HepG2 (cell line): ENCODE results near the gene POU2F1. TPM values are rescaled to one million over a fixed set of nuclear protein-coding genes. Genes with fewer than 3 reads are reported as not detected.

Experiments used
- ATAC-seq: fragments of 200-7000 bp; cut with Tn5 transposase; 3 replicates; pipeline ENCODE4 v1.9.1; 2020; ENCODE audit warnings: mild to moderate bottlenecking, moderate library complexity
- BruUV-seq: library from RNA; stranded (reverse); fragments of 400-500 nt; replicated peaks from 2 replicates; lab custom pipeline; 2021; lab: Mats Ljungman, UMichigan
- CTCF ChIA-PET: fragments of 300-600 bp; formaldehyde crosslinking; extraction: SDS; loops from one replicate; lab custom pipeline; 2021; ENCODE audit warnings: low total read pairs, inconsistent platforms, low intra/inter-chr PET ratio; lab: Yijun Ruan, JAX
- POLR2A ChIA-PET: fragments of 350-600 bp; sonication (Branson Sonifier 250); formaldehyde crosslinking; loops from one replicate; lab custom pipeline; 2020; ENCODE audit warnings: antibody characterized with exemption, inconsistent platforms; lab: Yijun Ruan, JAX
- DNase-seq: peaks from one replicate; pipeline ENCODE4 v3.0.0-alpha.2; 2015; ENCODE audit warnings: low spot score
- FAIRE-seq: peaks from 3 replicates; lab custom pipeline; 2011; peaks lifted over from hg19 to GRCh38; lab: Jason Lieb, UNC
- H2AFZ ChIP-seq: one replicate; pipeline ENCODE4 v1.6.1; 2011; ENCODE audit warnings: low read length, inconsistent platforms
- H3K27ac ChIP-seq: fragments of 300-600 bp; 3 replicates; pipeline ENCODE4 v1.8.0; 2011; ENCODE audit warnings: mixed run types, mild to moderate bottlenecking, mixed read lengths, low read length, inconsistent platforms; ENCODE audit not compliant: insufficient read depth; ENCODE audit errors: extremely low read length
- H3K27me3 ChIP-seq, 2 experiments: fragments of 200-600 bp in 1 of 2; 2 replicates in 1 of 2; 3 replicates in 1 of 2; pipeline versions ENCODE4 v1.6.0 to v1.8.0; 2011; ENCODE audit warnings: low read length in 2 of 2, mild to moderate bottlenecking in 2 of 2, moderate library complexity in 2 of 2, inconsistent platforms in 1 of 2; ENCODE audit not compliant: insufficient read depth in 2 of 2, control insufficient read depth in 1 of 2
- H3K36me3 ChIP-seq, 2 experiments: fragments of 200-600 bp in 1 of 2; replicated peaks in 1 of 2; 2 replicates in 1 of 2; 3 replicates in 1 of 2; pipeline versions ENCODE4 v1.5.1 to v1.8.0; 2011; ENCODE audit warnings: low read length in 2 of 2, inconsistent platforms in 1 of 2; ENCODE audit not compliant: insufficient read depth in 2 of 2, control insufficient read depth in 1 of 2
- H3K4me1 ChIP-seq: 2 replicates; pipeline ENCODE4 v1.5.1; 2012; ENCODE audit warnings: low read length, inconsistent platforms; ENCODE audit not compliant: insufficient read depth
- H3K4me2 ChIP-seq: 2 replicates; pipeline ENCODE4 v1.6.0; 2011; ENCODE audit warnings: low read depth, low read length, inconsistent platforms
- H3K4me3 ChIP-seq, 3 experiments: fragments of 200-600 bp in 1 of 3; sonication (generic), shearing (Covaris generic) in 1 of 3; replicated peaks in 1 of 3; 2 replicates each; pipeline ENCODE4 v1.5.1; 2011 to 2016; ENCODE audit warnings: low read length in 3 of 3, inconsistent platforms in 2 of 3, low read depth in 2 of 3, mild to moderate bottlenecking in 2 of 3, control low read depth in 1 of 3, mixed read lengths in 1 of 3; ENCODE audit not compliant: insufficient read depth in 1 of 3
- H3K79me2 ChIP-seq: one replicate; pipeline ENCODE4 v1.6.1; 2011; ENCODE audit warnings: low read length, inconsistent platforms; ENCODE audit not compliant: insufficient read depth
- H3K9ac ChIP-seq: 2 replicates; pipeline ENCODE4 v1.6.0; 2011; ENCODE audit warnings: mild to moderate bottlenecking, low read depth, low read length, inconsistent platforms; ENCODE audit not compliant: insufficient read depth
- H3K9me3 ChIP-seq: 2 replicates; pipeline ENCODE4 v1.5.1; 2012; ENCODE audit warnings: mild to moderate bottlenecking, low read length
- H4K20me1 ChIP-seq: 2 replicates; pipeline ENCODE4 v1.6.0; 2011; ENCODE audit warnings: inconsistent platforms, mild to moderate bottlenecking, low read length, moderate library complexity; ENCODE audit not compliant: insufficient read depth
- CBX2 ChIP-seq, 2 experiments: fragments of 200-600 bp in 1 of 2; sonication (generic); formaldehyde crosslinking in 1 of 2; IDR thresholded peaks; 2 replicates each; pipeline versions ENCODE4 v1.7.0 to v1.8.1; 2018 to 2022; ENCODE audit warnings: low read depth in 2 of 2, low read length in 1 of 2, mild to moderate bottlenecking in 1 of 2, missing genetic modification reagents in 1 of 2
- CCDC6 ChIP-seq: sonication (generic); formaldehyde crosslinking; IDR thresholded peaks from 2 replicates; pipeline ENCODE4 v1.8.1; 2022; ENCODE audit warnings: mild to moderate bottlenecking, missing genetic modification reagents, moderate library complexity
- CREB1 ChIP-seq, 2 experiments: fragments of 450-650 bp in 1 of 2; IDR thresholded peaks; 2 replicates each; pipeline ENCODE4 v1.6.1; 2016 to 2017; ENCODE audit warnings: control low read depth in 1 of 2, mild to moderate bottlenecking in 1 of 2, missing compliant biosample characterization in 1 of 2, missing genetic modification characterization in 1 of 2
- GFI1 ChIP-seq: sonication (generic); formaldehyde crosslinking; IDR thresholded peaks from 2 replicates; pipeline ENCODE4 v1.5.0; 2020; ENCODE audit warnings: missing genetic modification reagents, mild to moderate bottlenecking, borderline replicate concordance
- HMGA1 ChIP-seq: sonication (generic); formaldehyde crosslinking; conservative IDR thresholded peaks from 2 replicates; pipeline ENCODE4 v1.4.0; 2020; ENCODE audit warnings: missing genetic modification reagents
- NCOR1 ChIP-seq: fragments of 200-600 bp; sonication (generic); IDR thresholded peaks from 2 replicates; pipeline ENCODE4 v1.7.0; 2017; ENCODE audit warnings: antibody characterized with exemption, low read length, borderline replicate concordance
- NFKB2 ChIP-seq: sonication (generic); formaldehyde crosslinking; IDR thresholded peaks from 2 replicates; pipeline ENCODE4 v1.4.0; 2020; ENCODE audit warnings: missing genetic modification reagents, borderline replicate concordance
- NR2F6 ChIP-seq, 2 experiments: IDR thresholded peaks; 2 replicates each; pipeline ENCODE4 v1.6.1; 2016; ENCODE audit warnings: antibody characterized with exemption in 1 of 2, mild to moderate bottlenecking in 1 of 2
- PITX1 ChIP-seq: sonication (generic); formaldehyde crosslinking; IDR thresholded peaks from 2 replicates; pipeline ENCODE4 v1.5.1; 2020; ENCODE audit warnings: mild to moderate bottlenecking, missing genetic modification reagents
- SALL1 ChIP-seq: sonication (generic); formaldehyde crosslinking; IDR thresholded peaks from 2 replicates; pipeline ENCODE4 v1.8.0; 2022; ENCODE audit warnings: mild to moderate bottlenecking, missing genetic modification reagents
- SIX4 ChIP-seq: sonication (generic); formaldehyde crosslinking; IDR thresholded peaks from 2 replicates; pipeline ENCODE4 v1.4.0; 2020; ENCODE audit warnings: missing genetic modification reagents
- SMARCE1 ChIP-seq: fragments of 450-650 bp; IDR thresholded peaks from 2 replicates; pipeline ENCODE4 v1.6.1; 2017; ENCODE audit warnings: borderline replicate concordance
- ZFYVE20 ChIP-seq: sonication (generic); formaldehyde crosslinking; IDR thresholded peaks from 2 replicates; pipeline ENCODE4 v1.8.0; 2023; ENCODE audit warnings: low read depth, mild to moderate bottlenecking, moderate library complexity, missing genetic modification reagents, borderline replicate concordance
- ZSCAN31 ChIP-seq: sonication (generic); formaldehyde crosslinking; IDR thresholded peaks from 2 replicates; pipeline ENCODE4 v1.5.0; 2020; ENCODE audit warnings: low read depth, mild to moderate bottlenecking, missing genetic modification reagents
- WGBS: methylation state at CpG from one replicate; pipeline ENCODE4 v1.1.6; 2017; ENCODE audit warnings: low lambda C conversion rate; 5-methylcytosine and 5-hydroxymethylcytosine counted together
- in situ Hi-C: cut with HindIII; loops from 2 replicates; pipeline ENCODE4 v1.10.0; 2017; ENCODE audit warnings: low pct_unique_long_range_greater_than_20kb; ENCODE audit not compliant: extremely low pct_ligation_motif_present
- intact Hi-C: fragments of 100-400 bp; cut with micrococcal nuclease; formaldehyde crosslinking; loops from one replicate; pipeline ENCODE4 v1.10.0; 2022; ENCODE audit not compliant: unreplicated experiment
- polyA plus RNA-seq, 8 experiments: library from polyadenylated mRNA; depleted of rRNA in 3 of 8; stranded (reverse) in 7 of 8; unstranded in 1 of 8; fragments of >200 nt; fragmentation: Illumina TruSeq in 4 of 8; extraction: Trizol in 4 of 8; gene quantifications; 2 replicates each; pipeline versions ENCODE4 v1.2.1 to v1.2.3, GENCODE V29; 2011 to 2016; ENCODE audit warnings: low read depth in 4 of 8, missing spikeins in 1 of 8, mixed read lengths in 1 of 8; ENCODE audit not compliant: insufficient read depth in 1 of 8
- total RNA-seq, 5 experiments: library from RNA; depleted of rRNA; stranded (reverse); fragments of >200 nt; fragmentation: Illumina TruSeq; extraction: Trizol; gene quantifications; 2 replicates each; pipeline ENCODE4 v1.2.3, GENCODE V29; 2016; ENCODE audit warnings: low read depth in 1 of 5
- TF ChIP-seq, protein P1 (sequence below): sonication (generic); formaldehyde crosslinking; IDR thresholded peaks from 2 replicates; pipeline ENCODE4 v1.5.0; 2020; ENCODE audit warnings: mild to moderate bottlenecking, missing genetic modification reagents
- TF ChIP-seq, protein P2 (sequence below): sonication (generic); formaldehyde crosslinking; IDR thresholded peaks from 2 replicates; pipeline ENCODE4 v1.4.0; 2020; ENCODE audit warnings: mild to moderate bottlenecking, low read depth, missing genetic modification reagents
- TF ChIP-seq, protein P3 (sequence below): sonication (generic); formaldehyde crosslinking; IDR thresholded peaks from 2 replicates; pipeline ENCODE4 v1.8.0; 2023; ENCODE audit warnings: mild to moderate bottlenecking, missing genetic modification reagents

The POU2F1 gene
- total and polyA plus RNA-seq, 2 of the 13 experiments (the other 11 are each of a cell fraction or from before 2014, with no cell fraction given) = 10.2 to 13.0 TPM

DNA sequence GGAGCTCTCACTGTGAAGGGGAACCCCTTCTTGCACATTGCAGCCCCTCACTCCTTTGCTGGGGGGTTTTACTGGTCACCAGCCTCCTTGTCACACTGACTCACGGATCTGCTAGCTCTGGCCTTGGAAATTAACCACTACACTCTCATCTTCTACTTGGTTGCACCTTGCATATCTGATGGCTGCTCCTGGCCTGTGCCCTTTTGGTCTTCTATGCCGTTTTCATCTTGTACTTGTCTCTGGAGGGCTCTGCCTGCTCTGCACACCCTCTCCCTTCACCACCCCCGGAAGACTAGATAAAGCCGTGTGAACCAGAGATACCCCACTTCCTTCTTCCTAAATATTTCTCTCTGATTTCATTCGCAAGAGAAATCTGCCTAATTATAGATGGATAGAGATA is 253.1 kb downstream of the POU2F1 start:
- intact Hi-C loops = no loop called here
- Histone ChIP-seq H3K79me2 (no peaks in the 10 kb centered on the region), H2AFZ (no peak overlapping the region), H3K36me3 (no peaks in the 10 kb centered on the region), H3K9ac (no peak overlapping the region), H3K4me1 (no peaks in the 10 kb centered on the region), H3K27me3 (peaks cover 1 to 21% of the 10 kb centered on the region in 2 experiments; a peak in 2 of 5 replicates), H3K27ac (no peak overlapping the region), H3K9me3 (no peaks in the 10 kb centered on the region), H4K20me1 (no peaks in the 10 kb centered on the region), H3K4me3 (no peak overlapping the region), H3K4me2 (no peak overlapping the region)
- WGBS = 41% methylated on average over 5 of the region's 5 CpGs
- no peak for TF ChIP-seq GFI1
- TF ChIP-seq SMARCE1 = no peak
- TF ChIP-seq CBX2 (IDR thresholded peaks at IDR 0.05; ENCODE audit: low read depth, low read length) = no peak
- no peak for TF ChIP-seq CBX2 (CRISPR knock-in tag; IDR thresholded peaks at IDR 0.05; ENCODE audit: low read depth)
- TF ChIP-seq CREB1 (IDR thresholded peaks at IDR 0.05) = no peak
- TF ChIP-seq CREB1 (CRISPR knock-in tag; IDR thresholded peaks at IDR 0.05) = no peak
- no peak for TF ChIP-seq SALL1 (CRISPR knock-in tag)
- TF ChIP-seq ZSCAN31 (CRISPR knock-in tag) = no peak
- no peak for TF ChIP-seq NCOR1
- no peak for TF ChIP-seq HMGA1 (CRISPR knock-in tag)
- no peak for TF ChIP-seq NR2F6 (IDR thresholded peaks at IDR 0.05)
- no peak for TF ChIP-seq NR2F6 (CRISPR knock-in tag; IDR thresholded peaks at IDR 0.05)
- no peak for TF ChIP-seq SIX4 (CRISPR knock-in tag)
- TF ChIP-seq PITX1 (CRISPR knock-in tag) = no peak
- TF ChIP-seq, protein P1, sequence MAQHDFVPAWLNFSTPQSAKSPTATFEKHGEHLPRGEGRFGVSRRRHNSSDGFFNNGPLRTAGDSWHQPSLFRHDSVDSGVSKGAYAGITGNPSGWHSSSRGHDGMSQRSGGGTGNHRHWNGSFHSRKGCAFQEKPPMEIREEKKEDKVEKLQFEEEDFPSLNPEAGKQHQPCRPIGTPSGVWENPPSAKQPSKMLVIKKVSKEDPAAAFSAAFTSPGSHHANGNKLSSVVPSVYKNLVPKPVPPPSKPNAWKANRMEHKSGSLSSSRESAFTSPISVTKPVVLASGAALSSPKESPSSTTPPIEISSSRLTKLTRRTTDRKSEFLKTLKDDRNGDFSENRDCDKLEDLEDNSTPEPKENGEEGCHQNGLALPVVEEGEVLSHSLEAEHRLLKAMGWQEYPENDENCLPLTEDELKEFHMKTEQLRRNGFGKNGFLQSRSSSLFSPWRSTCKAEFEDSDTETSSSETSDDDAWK (CRISPR knock-in tag) = no peak
- TF ChIP-seq, protein P2, sequence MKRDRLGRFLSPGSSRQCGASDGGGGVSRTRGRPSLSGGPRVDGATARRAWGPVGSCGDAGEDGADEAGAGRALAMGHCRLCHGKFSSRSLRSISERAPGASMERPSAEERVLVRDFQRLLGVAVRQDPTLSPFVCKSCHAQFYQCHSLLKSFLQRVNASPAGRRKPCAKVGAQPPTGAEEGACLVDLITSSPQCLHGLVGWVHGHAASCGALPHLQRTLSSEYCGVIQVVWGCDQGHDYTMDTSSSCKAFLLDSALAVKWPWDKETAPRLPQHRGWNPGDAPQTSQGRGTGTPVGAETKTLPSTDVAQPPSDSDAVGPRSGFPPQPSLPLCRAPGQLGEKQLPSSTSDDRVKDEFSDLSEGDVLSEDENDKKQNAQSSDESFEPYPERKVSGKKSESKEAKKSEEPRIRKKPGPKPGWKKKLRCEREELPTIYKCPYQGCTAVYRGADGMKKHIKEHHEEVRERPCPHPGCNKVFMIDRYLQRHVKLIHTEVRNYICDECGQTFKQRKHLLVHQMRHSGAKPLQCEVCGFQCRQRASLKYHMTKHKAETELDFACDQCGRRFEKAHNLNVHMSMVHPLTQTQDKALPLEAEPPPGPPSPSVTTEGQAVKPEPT (CRISPR knock-in tag) = no peak
- no peak for TF ChIP-seq NFKB2
- no peak for TF ChIP-seq ZFYVE20 (CRISPR knock-in tag)
- TF ChIP-seq, protein P3, sequence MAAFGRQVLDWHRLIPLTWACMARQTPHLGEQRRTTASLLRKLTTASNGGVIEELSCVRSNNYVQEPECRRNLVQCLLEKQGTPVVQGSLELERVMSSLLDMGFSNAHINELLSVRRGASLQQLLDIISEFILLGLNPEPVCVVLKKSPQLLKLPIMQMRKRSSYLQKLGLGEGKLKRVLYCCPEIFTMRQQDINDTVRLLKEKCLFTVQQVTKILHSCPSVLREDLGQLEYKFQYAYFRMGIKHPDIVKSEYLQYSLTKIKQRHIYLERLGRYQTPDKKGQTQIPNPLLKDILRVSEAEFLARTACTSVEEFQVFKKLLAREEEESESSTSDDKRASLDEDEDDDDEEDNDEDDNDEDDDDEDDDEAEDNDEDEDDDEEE (CRISPR knock-in tag) = no peak
- no peak for TF ChIP-seq CCDC6 (CRISPR knock-in tag)
- in situ Hi-C loops = no loop called here
- DNase-seq (no peak), ATAC-seq (no peak), FAIRE-seq (no peak)
- CTCF ChIA-PET = no interaction called here
- POLR2A ChIA-PET = no interaction called here
- no TSS peak for BruUV-seq
